ENCODE data around the gene OPCML. TPM values are rescaled to one million over a fixed set of nuclear protein-coding genes. Genes with fewer than 3 reads are reported as not detected.

Gene OPCML
- total RNA-seq, 1 experiment from 2014 or later: not detected

GRCh38 chr11:132817387-132817786, 714.9 kb downstream of the OPCML start:
- DNase-seq (ENCODE audit: low read depth): no peak

GRCh38 chr11:132814410-132814809, 717.9 kb downstream of the OPCML start:
- DNase-seq (ENCODE audit: low read depth): no peak

- no peak for DNase-seq (ENCODE audit: low read depth)
These were observed 720.7 kb downstream of the OPCML start for GRCh38 chr11:132811649-132812048.

- DNase-seq (ENCODE audit: low read depth): no peak
These were observed 723.2 kb downstream of the OPCML start for GRCh38 chr11:132809070-132809469.

- no peak for DNase-seq (ENCODE audit: low read depth)
These were observed 728.0 kb downstream of the OPCML start for GRCh38 chr11:132804258-132804657.

- DNase-seq (ENCODE audit: low read depth): no peak
These were observed 728.9 kb downstream of the OPCML start for GRCh38 chr11:132803436-132803835.

- no peak for DNase-seq (ENCODE audit: low read depth)
These were observed 729.4 kb downstream of the OPCML start for GRCh38 chr11:132802947-132803346.

- no peak for DNase-seq (ENCODE audit: low read depth)
These were observed 738.5 kb downstream of the OPCML start for GRCh38 chr11:132793831-132794230.

- no peak for DNase-seq (ENCODE audit: low read depth)
These were observed 739.8 kb downstream of the OPCML start for GRCh38 chr11:132792341-132793140.

- no peak for DNase-seq (ENCODE audit: low read depth)
These were observed 741.3 kb downstream of the OPCML start for GRCh38 chr11:132790971-132791370.

- no peak for DNase-seq (ENCODE audit: low read depth)
These were observed 741.8 kb downstream of the OPCML start for GRCh38 chr11:132790466-132790865.

GRCh38 chr11:132788816-132789325, 743.4 kb downstream of the OPCML start:
- no peak for DNase-seq (ENCODE audit: low read depth)

- DNase-seq (ENCODE audit: low read depth): no peak
These were observed 746.4 kb downstream of the OPCML start for GRCh38 chr11:132785878-132786277.

- DNase-seq (ENCODE audit: low read depth): no peak
These were observed 747.9 kb downstream of the OPCML start for GRCh38 chr11:132784441-132784840.

- no peak for DNase-seq (ENCODE audit: low read depth)
These were observed 750.2 kb downstream of the OPCML start for GRCh38 chr11:132782102-132782501.

GRCh38 chr11:132780046-132780445, 752.3 kb downstream of the OPCML start:
- no peak for DNase-seq (ENCODE audit: low read depth)

GRCh38 chr11:132779497-132779896, 752.8 kb downstream of the OPCML start:
- no peak for DNase-seq (ENCODE audit: low read depth)

- DNase-seq (ENCODE audit: low read depth): no peak
These were observed 755.0 kb downstream of the OPCML start for GRCh38 chr11:132777067-132777975.

GRCh38 chr11:132773751-132774150, 758.5 kb downstream of the OPCML start:
- DNase-seq (ENCODE audit: low read depth): no peak

- no peak for DNase-seq (ENCODE audit: low read depth)
These were observed 759.4 kb downstream of the OPCML start for GRCh38 chr11:132772703-132773545.

- DNase-seq (ENCODE audit: low read depth): no peak
These were observed 760.6 kb downstream of the OPCML start for GRCh38 chr11:132771746-132772145.

All from LHCN-M2 (cell line).